HL-60/S4 treated with phorbol 12-myristate 13-acetate at 8.2 ng/mL for 4 days and 3 days (cell line): ENCODE measurements around the gene LDAH.

Experiments
- in situ Hi-C: fragments of 300-500 bp; cut with MboI; formaldehyde crosslinking; loops from 2 replicates; pipeline ENCODE4 v1.15.0; 2022; ENCODE audit warnings: low sequenced_read_pairs

LDAH gene

DNA sequence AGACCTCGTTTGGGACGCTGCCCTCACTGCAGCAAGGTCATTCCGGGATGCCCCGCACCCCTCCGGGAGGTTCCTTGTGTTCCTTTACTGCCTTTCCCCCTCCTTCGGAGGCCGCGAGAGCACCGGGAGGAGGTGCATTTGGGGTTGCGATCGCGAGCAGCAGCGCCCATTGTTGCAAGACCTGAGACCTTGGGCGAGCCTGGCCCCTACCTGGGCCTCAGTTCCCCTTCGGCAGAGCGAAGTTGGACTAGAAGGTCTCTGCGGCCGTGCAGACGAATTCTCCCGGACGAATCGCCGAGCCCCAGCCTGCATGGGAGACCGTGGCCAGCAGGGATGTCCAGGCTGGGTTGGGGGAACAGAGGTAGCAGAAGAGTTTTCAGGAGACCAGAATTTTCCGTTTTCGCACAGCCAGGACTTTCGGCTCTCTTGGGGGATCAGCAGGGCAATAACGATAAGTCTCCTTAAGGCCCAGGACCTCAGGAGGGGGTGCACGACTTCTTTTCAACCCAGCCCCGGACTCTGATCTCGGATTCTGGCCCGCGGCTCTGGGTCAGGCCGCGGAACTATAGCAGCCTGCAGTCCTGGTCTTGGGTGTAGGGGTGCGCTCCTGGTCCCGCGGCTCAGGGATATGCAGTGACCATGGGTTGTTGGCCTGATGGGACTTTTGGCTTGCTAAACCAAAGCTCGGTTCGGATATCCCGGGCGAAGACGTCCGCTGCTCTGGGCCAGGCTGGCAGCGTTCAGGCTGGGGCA lies 153.2 kb downstream of the LDAH start:
- in situ Hi-C loops = loop anchor here (10.0 kb wide), 1 partner anchor 295 kb away; no protein-coding TSS in a partner anchor

GRCh38 chr2:20668871-20669475 lies 153.9 kb downstream of the LDAH start:
- in situ Hi-C loops = loop anchor here (10.0 kb wide), 1 partner anchor 296 kb away; no protein-coding TSS in a partner anchor

GRCh38 chr2:20668451-20668850 lies 154.4 kb downstream of the LDAH start:
- in situ Hi-C loops = loop anchor here (10.0 kb wide), 1 partner anchor 296 kb away; no protein-coding TSS in a partner anchor

GRCh38 chr2:20667531-20668401 lies 155.1 kb downstream of the LDAH start:
- in situ Hi-C loops = loop anchor here (10.0 kb wide), 1 partner anchor 297 kb away; no protein-coding TSS in a partner anchor

DNA sequence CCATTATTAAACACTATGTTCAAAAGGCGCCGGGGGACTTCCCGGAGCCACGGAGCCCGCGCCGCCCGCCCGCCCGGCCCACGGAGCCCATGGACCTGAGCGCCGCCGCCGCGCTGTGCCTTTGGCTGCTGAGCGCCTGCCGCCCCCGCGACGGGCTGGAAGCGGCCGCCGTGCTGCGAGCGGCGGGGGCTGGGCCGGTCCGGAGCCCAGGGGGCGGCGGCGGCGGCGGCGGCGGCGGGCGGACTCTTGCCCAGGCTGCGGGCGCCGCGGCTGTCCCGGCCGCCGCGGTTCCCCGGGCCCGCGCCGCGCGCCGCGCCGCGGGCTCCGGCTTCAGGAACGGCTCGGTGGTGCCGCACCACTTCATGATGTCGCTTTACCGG lies 155.8 kb downstream of the LDAH start:
- in situ Hi-C loops = loop anchor here (10.0 kb wide), 1 partner anchor 298 kb away; no protein-coding TSS in a partner anchor

- in situ Hi-C loops = loop anchor here (10.0 kb wide), 1 partner anchor 298 kb away; no protein-coding TSS in a partner anchor
Measured at GRCh38 chr2:20666304-20667150, 156.4 kb downstream of the LDAH start, which contains the start of gene GDF7. TSS of gene GDF7 (plus strand) at chr2:20667144. CDS start at chr2:20667240, 96 bp downstream.

GRCh38 chr2:20666005-20666303 lies 156.9 kb downstream of the LDAH start:
- in situ Hi-C loops = loop anchor here (10.0 kb wide), 1 partner anchor 299 kb away; no protein-coding TSS in a partner anchor

- in situ Hi-C loops = loop anchor here (10.0 kb wide), 1 partner anchor 299 kb away; no protein-coding TSS in a partner anchor
Measured at GRCh38 chr2:20665243-20666004, 157.5 kb downstream of the LDAH start.

- in situ Hi-C loops = loop anchor here (10.0 kb wide), 1 partner anchor 300 kb away; no protein-coding TSS in a partner anchor
Measured at GRCh38 chr2:20664431-20665242, 158.3 kb downstream of the LDAH start.

GRCh38 chr2:20664071-20664390 lies 158.9 kb downstream of the LDAH start:
- in situ Hi-C loops = loop anchor here (10.0 kb wide), 1 partner anchor 301 kb away; no protein-coding TSS in a partner anchor

DNA sequence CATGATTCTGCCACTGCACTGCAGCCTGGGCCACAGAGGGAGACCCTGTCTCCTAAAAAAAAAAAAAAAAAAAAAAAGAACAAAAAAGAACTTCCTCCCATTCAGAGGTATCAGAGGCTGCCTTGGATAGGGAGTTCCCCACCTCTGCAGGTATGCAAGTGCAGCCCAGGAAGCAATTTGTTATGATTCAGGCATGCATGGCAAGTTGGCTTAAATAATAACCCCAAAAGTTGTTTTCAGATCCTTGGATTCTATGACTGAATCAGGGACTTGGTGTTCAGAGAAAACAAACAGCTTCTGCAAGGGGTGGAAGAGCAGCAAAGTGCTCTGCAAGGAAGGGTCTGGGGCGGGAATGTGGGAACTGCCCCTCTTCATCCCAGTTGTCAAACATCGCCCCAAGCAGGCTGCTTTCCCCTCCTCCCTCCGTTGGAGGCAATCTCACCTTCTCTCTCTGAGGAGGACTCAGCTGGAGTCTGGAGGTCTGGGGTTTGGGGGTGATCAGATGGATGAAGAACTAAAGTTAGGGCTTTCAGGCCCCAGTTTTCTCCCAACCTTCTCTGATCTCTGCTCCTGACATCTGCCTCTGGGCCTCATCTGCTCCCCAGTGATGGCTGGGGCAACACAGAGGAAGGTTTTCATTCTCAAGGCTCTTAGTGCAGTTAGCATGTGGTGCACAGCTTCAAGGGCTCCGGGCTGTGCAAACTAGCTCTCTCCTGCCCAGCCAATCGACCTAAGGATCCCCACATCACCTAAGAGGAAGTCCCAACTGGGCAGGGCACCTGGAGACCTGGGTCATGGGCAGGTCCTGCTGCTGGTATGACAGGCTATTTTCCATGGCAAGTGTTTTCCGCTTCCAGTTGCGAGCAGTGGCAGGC lies 159.5 kb downstream of the LDAH start:
- in situ Hi-C loops = loop anchor here (10.0 kb wide), 1 partner anchor 301 kb away; no protein-coding TSS in a partner anchor

GRCh38 chr2:20662308-20662937 lies 160.5 kb downstream of the LDAH start:
- in situ Hi-C loops = loop anchor here (10.0 kb wide), 1 partner anchor 302 kb away; no protein-coding TSS in a partner anchor

DNA sequence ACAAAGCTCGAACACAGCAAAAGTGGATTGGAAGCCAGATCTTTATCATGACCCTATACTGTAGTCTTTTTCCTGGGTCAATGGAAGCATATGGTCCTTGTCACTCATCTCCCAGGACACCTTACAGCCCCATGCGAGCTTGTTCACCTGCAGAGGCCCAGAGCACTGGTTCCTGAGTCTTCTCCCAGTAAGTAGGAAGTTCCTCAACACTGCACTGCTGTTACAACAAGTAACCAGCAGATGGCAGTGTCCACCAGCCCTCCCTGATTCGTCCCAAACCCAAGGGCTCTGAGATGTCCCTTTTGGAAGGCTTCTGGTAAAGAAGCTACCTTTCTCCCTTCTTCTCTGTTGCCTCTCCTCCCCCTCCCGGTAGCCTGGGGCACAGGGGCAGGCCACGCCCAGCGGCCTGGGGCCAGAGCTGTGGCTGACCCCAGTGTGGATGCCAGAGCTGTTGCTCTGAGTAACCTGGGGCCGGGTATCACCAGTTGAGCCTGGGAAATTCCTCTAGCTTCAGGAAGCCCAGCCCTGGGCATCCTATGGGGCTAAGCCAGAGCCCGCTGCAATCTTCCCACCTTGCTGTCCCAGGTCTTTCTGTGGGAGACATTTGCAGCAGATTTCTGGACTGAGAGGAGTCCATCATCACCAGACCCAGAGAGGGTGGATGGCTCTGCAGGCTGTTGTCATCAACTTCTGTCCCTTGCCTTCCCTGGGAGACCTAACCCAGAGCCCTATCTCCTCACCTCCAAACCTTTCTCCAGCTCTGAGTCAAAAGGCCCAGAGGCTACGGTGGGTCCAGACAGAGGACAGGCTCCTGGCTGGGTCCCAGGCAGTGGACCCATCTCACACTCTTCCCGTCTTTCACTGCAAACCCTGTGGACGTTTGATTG lies 161.2 kb downstream of the LDAH start:
- in situ Hi-C loops = loop anchor here (10.0 kb wide), 1 partner anchor 303 kb away; no protein-coding TSS in a partner anchor

GRCh38 chr2:20660506-20661420 lies 162.1 kb downstream of the LDAH start:
- in situ Hi-C loops = loop anchor here (10.0 kb wide), 1 partner anchor 304 kb away; no protein-coding TSS in a partner anchor
